ENCODE data around the gene CLDN20.

DNA sequence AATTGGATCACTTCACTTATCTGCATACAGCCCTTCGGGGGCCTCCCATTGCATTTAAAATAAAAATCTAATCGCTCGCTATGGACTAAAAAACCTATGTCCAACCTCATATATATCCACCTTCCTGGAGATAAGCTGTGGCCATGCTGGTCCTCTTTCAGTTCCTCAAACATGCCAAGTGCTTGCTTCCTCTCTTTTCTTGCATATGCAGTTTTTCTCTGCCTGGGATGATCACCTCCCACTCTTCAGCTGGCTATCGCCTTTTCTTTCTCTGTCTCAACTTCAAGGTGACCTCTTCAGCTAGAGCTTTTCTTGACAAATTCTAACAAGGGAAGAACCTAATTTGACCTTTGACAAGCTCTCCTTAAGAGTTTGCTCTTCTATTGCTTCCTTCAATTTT, 56.1 kb downstream of the CLDN20 start:
- TF ChIP-seq, protein P1, sequence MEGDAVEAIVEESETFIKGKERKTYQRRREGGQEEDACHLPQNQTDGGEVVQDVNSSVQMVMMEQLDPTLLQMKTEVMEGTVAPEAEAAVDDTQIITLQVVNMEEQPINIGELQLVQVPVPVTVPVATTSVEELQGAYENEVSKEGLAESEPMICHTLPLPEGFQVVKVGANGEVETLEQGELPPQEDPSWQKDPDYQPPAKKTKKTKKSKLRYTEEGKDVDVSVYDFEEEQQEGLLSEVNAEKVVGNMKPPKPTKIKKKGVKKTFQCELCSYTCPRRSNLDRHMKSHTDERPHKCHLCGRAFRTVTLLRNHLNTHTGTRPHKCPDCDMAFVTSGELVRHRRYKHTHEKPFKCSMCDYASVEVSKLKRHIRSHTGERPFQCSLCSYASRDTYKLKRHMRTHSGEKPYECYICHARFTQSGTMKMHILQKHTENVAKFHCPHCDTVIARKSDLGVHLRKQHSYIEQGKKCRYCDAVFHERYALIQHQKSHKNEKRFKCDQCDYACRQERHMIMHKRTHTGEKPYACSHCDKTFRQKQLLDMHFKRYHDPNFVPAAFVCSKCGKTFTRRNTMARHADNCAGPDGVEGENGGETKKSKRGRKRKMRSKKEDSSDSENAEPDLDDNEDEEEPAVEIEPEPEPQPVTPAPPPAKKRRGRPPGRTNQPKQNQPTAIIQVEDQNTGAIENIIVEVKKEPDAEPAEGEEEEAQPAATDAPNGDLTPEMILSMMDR (IDR thresholded peaks at IDR 0.05) = no peak
- TF ChIP-seq POLR2A (IDR thresholded peaks at IDR 0.05; ENCODE audit: low read depth) (no peak), POLR2AphosphoS5 (IDR thresholded peaks at IDR 0.05) (no peak)
